IMR-90 (cell line): ENCODE results near the gene GRID1. TPM values are rescaled to one million over a fixed set of nuclear protein-coding genes. Genes with fewer than 3 reads are reported as not detected.

Experiments used
- ATAC-seq: fragments of 200-7000 bp; cut with Tn5 transposase; 2 replicates; pipeline ENCODE4 v1.9.1; 2020; ENCODE audit warnings: low read depth, mild to moderate bottlenecking, moderate library complexity
- BruUV-seq: library from RNA; stranded (reverse); fragments of 400-500 nt; replicated peaks from 2 replicates; lab custom pipeline; 2021; lab: Mats Ljungman, UMichigan
- CTCF ChIA-PET: fragments of 300-600 bp; formaldehyde crosslinking; extraction: SDS; loops from one replicate; lab custom pipeline; 2021; ENCODE audit warnings: antibody characterized with exemption; lab: Yijun Ruan, JAX
- POLR2A ChIA-PET: fragments of 300-600 bp; sonication (Branson Sonifier 250); formaldehyde crosslinking; loops from one replicate; lab custom pipeline; 2022; ENCODE audit warnings: antibody characterized with exemption; ENCODE audit not compliant: unreplicated experiment; lab: Charles Lee
- DNase-seq: peaks from one replicate; pipeline ENCODE4 v3.0.0; 2013
- H2AFZ ChIP-seq: replicated peaks from 2 replicates; pipeline ENCODE3; 2013; ENCODE audit warnings: low read length, mild to moderate bottlenecking; ENCODE audit not compliant: poor library complexity
- H2AK5ac ChIP-seq: 2 replicates; pipeline ENCODE4 v1.6.1; 2013; ENCODE audit warnings: low read depth, low read length, inconsistent platforms
- H2AK9ac ChIP-seq: replicated peaks from 2 replicates; pipeline ENCODE3; 2013; ENCODE audit warnings: mild to moderate bottlenecking, low read depth, low read length, moderate library complexity; ENCODE audit not compliant: poor library complexity
- H2BK120ac ChIP-seq: 2 replicates; pipeline ENCODE4 v1.6.1; 2013; ENCODE audit warnings: low read depth, low read length, inconsistent platforms
- H2BK15ac ChIP-seq: 3 replicates; pipeline ENCODE4 v1.6.1; 2013; ENCODE audit warnings: low read depth, low read length, inconsistent platforms
- H2BK20ac ChIP-seq: 2 replicates; pipeline ENCODE4 v1.6.1; 2013; ENCODE audit warnings: low read depth, mild to moderate bottlenecking, inconsistent platforms, low read length, moderate library complexity
- H2BK5ac ChIP-seq: 2 replicates; pipeline ENCODE4 v1.6.1; 2013; ENCODE audit warnings: mild to moderate bottlenecking, low read depth, low read length, inconsistent platforms; ENCODE audit not compliant: poor library complexity, severe bottlenecking
- H3K14ac ChIP-seq: replicated peaks from 2 replicates; pipeline ENCODE4 v1.6.1; 2013; ENCODE audit warnings: low read depth, low read length, inconsistent platforms
- H3K18ac ChIP-seq: 2 replicates; pipeline ENCODE4 v1.6.1; 2013; ENCODE audit warnings: low read depth, low read length, control low read depth
- H3K23ac ChIP-seq: 2 replicates; pipeline ENCODE4 v1.6.1; 2013; ENCODE audit warnings: low read depth, low read length, inconsistent platforms
- H3K27ac ChIP-seq: 2 replicates; pipeline ENCODE4 v1.5.1; 2013; ENCODE audit warnings: mild to moderate bottlenecking, control low read depth, low read length; ENCODE audit not compliant: insufficient read depth
- H3K27me3 ChIP-seq: 2 replicates; pipeline ENCODE4 v1.6.1; 2013; ENCODE audit warnings: low read length; ENCODE audit not compliant: control insufficient read depth, insufficient read depth
- H3K36me3 ChIP-seq: 2 replicates; pipeline ENCODE4 v1.6.1; 2013; ENCODE audit warnings: low read length, mixed read lengths; ENCODE audit not compliant: control insufficient read depth, insufficient read depth
- H3K4ac ChIP-seq: 2 replicates; pipeline ENCODE4 v1.6.1; 2013; ENCODE audit warnings: low read depth, low read length, inconsistent platforms
- H3K4me1 ChIP-seq: 2 replicates; pipeline ENCODE4 v1.6.1; 2013; ENCODE audit warnings: low read length, mixed read lengths; ENCODE audit not compliant: control insufficient read depth, insufficient read depth
- H3K4me2 ChIP-seq: 2 replicates; pipeline ENCODE4 v1.6.1; 2013; ENCODE audit warnings: low read depth, mild to moderate bottlenecking, control low read depth, low read length, moderate library complexity
- H3K4me3 ChIP-seq: 2 replicates; pipeline ENCODE4 v1.5.1; 2013; ENCODE audit warnings: low read depth, mild to moderate bottlenecking, control low read depth, low read length, moderate library complexity; ENCODE audit not compliant: insufficient read depth
- H3K56ac ChIP-seq: 2 replicates; pipeline ENCODE4 v1.6.1; 2013; ENCODE audit warnings: low read length, inconsistent platforms; ENCODE audit not compliant: insufficient read depth; ENCODE audit errors: extremely low read depth
- H3K79me1 ChIP-seq, 2 experiments: 2 replicates each; pipeline ENCODE4 v1.6.1; 2013; ENCODE audit warnings: low read length in 2 of 2, inconsistent platforms in 1 of 2, low read depth in 1 of 2
- H3K9ac ChIP-seq: 2 replicates; pipeline ENCODE4 v1.6.1; 2013; ENCODE audit warnings: low read depth, low read length, control low read depth
- H3K9me1 ChIP-seq: 2 replicates; pipeline ENCODE4 v1.6.1; 2013; ENCODE audit warnings: low read length, inconsistent platforms; ENCODE audit not compliant: insufficient read depth
- H3K9me3 ChIP-seq: 2 replicates; pipeline ENCODE4 v1.6.1; 2013; ENCODE audit warnings: low read length; ENCODE audit not compliant: control insufficient read depth, insufficient read depth
- H4K20me1 ChIP-seq: 2 replicates; pipeline ENCODE4 v1.6.1; 2013; ENCODE audit warnings: low read length, inconsistent platforms; ENCODE audit not compliant: insufficient read depth
- H4K5ac ChIP-seq: 2 replicates; pipeline ENCODE4 v1.6.1; 2013; ENCODE audit warnings: mild to moderate bottlenecking, low read depth, low read length, control low read depth
- H4K8ac ChIP-seq, 2 experiments: 2 replicates each; pipeline ENCODE4 v1.6.1; 2013; ENCODE audit warnings: low read depth in 2 of 2, low read length in 2 of 2, control low read depth in 1 of 2, inconsistent platforms in 1 of 2
- H4K91ac ChIP-seq: 2 replicates; pipeline ENCODE4 v1.6.1; 2013; ENCODE audit warnings: low read depth, low read length, inconsistent platforms; ENCODE audit not compliant: insufficient read depth
- BHLHE40 ChIP-seq: fragments of 150-350 bp; IDR thresholded peaks from 2 replicates; pipeline ENCODE4 v1.6.1; 2016; ENCODE audit warnings: mild to moderate bottlenecking, low read depth, low read length
- CEBPB ChIP-seq: IDR thresholded peaks from 2 replicates; pipeline ENCODE4 v1.6.1; 2012; ENCODE audit warnings: low read depth, low read length, improper control_type of control experiment
- CHD1 ChIP-seq: IDR thresholded peaks from 2 replicates; pipeline ENCODE4 v1.6.1; 2012; ENCODE audit warnings: low read depth, low read length, improper control_type of control experiment
- CTCF ChIP-seq: conservative IDR thresholded peaks from 2 replicates; pipeline ENCODE4 v1.5.1; 2012; ENCODE audit warnings: mild to moderate bottlenecking, low read depth, low read length, improper control_type of control experiment
- ELK1 ChIP-seq: fragments of 150-350 bp; IDR thresholded peaks from 2 replicates; pipeline ENCODE4 v1.6.1; 2016; ENCODE audit warnings: low read depth, mild to moderate bottlenecking, low read length, moderate library complexity, borderline replicate concordance
- FOS ChIP-seq: fragments of 150-350 bp; IDR thresholded peaks from 2 replicates; pipeline ENCODE4 v1.6.1; 2016; ENCODE audit warnings: low read depth, low read length
- MAFK ChIP-seq: IDR thresholded peaks from 2 replicates; pipeline ENCODE4 v1.6.1; 2012; ENCODE audit warnings: low read depth, low read length, improper control_type of control experiment
- MAZ ChIP-seq: IDR thresholded peaks from 2 replicates; pipeline ENCODE4 v1.6.1; 2012; ENCODE audit warnings: low read depth, mild to moderate bottlenecking, low read length, improper control_type of control experiment, moderate library complexity, borderline replicate concordance
- MXI1 ChIP-seq: IDR thresholded peaks from 2 replicates; pipeline ENCODE4 v1.6.1; 2012; ENCODE audit warnings: low read depth, mild to moderate bottlenecking, low read length, moderate library complexity, borderline replicate concordance
- POLR2A ChIP-seq: IDR thresholded peaks from 2 replicates; pipeline ENCODE4 v1.6.1; 2012; ENCODE audit warnings: mild to moderate bottlenecking, low read depth, low read length
- RAD21 ChIP-seq: IDR thresholded peaks from 2 replicates; pipeline ENCODE4 v1.6.1; 2012; ENCODE audit warnings: low read length, improper control_type of control experiment
- RCOR1 ChIP-seq: IDR thresholded peaks from 2 replicates; pipeline ENCODE4 v1.6.1; 2012; ENCODE audit warnings: mild to moderate bottlenecking, low read length, improper control_type of control experiment; ENCODE audit not compliant: insufficient replicate concordance
- RFX5 ChIP-seq: IDR thresholded peaks from 2 replicates; pipeline ENCODE4 v1.8.0; 2012; ENCODE audit warnings: low read depth, mild to moderate bottlenecking, low read length, moderate library complexity
- SMC3 ChIP-seq: fragments of 150-350 bp; IDR thresholded peaks from 2 replicates; pipeline ENCODE4 v1.6.1; 2016; ENCODE audit warnings: low read depth, mild to moderate bottlenecking, antibody characterized with exemption, low read length, moderate library complexity
- WGBS, 2 experiments: methylation state at CpG; one replicate each; pipeline versions ENCODE4 v1.1.5 to v1.1.7; 2013; ENCODE audit warnings: missing lambda C conversion rate in 2 of 2; ENCODE audit not compliant: insufficient read length in 1 of 2; ENCODE audit errors: extremely low coverage in 2 of 2; 5-methylcytosine and 5-hydroxymethylcytosine counted together
- dilution Hi-C: fragments of 300-500 bp; cut with HindIII; formaldehyde crosslinking; loops from one replicate; pipeline ENCODE4 v1.14.3; 2018; ENCODE audit warnings: low sequenced_read_pairs; ENCODE audit not compliant: unreplicated experiment
- in situ Hi-C: fragments of 300-500 bp; cut with MboI; formaldehyde crosslinking; loops from 3 replicates; pipeline ENCODE4 v1.14.3; 2019; ENCODE audit warnings: low sequenced_read_pairs, inconsistent platforms, mixed read lengths
- intact Hi-C: fragments of 100-400 bp; cut with micrococcal nuclease; formaldehyde crosslinking; loops from 2 replicates; pipeline ENCODE4 v1.10.0; 2022
- polyA plus RNA-seq, 3 experiments: library from polyadenylated mRNA; depleted of rRNA; stranded (reverse); fragments of >200 nt; gene quantifications; 2 replicates each; pipeline ENCODE4 v1.2.3, GENCODE V29; 2012; ENCODE audit warnings: low replicate concordance in 1 of 3
- total RNA-seq: library from RNA; depleted of rRNA; stranded (reverse); fragments of >200 nt; gene quantifications from 2 replicates; pipeline ENCODE4 v1.2.3, GENCODE V29; 2012

GRID1 gene
- total and polyA plus RNA-seq, 2 of the 4 experiments (the other 2 are of a cell fraction), result not detected

- Histone ChIP-seq H3K9me1 (no peaks in the 10 kb centered on the region), H3K14ac (no peak overlapping the region), H3K56ac (no peak overlapping the region), H2AFZ (no peak overlapping the region), H3K4me2 (no peak overlapping the region), H4K8ac (no peak overlapping the region), H4K20me1 (no peaks in the 10 kb centered on the region), H2BK15ac (no peak overlapping the region), H3K18ac (no peak overlapping the region), H3K4ac (no peak overlapping the region), H3K23ac (no peak overlapping the region), H2AK5ac (no peak overlapping the region), H2BK5ac (no peak overlapping the region), H4K5ac (no peak overlapping the region), H3K79me1 (no peaks in the 10 kb centered on the region), H2AK9ac (no peak overlapping the region), H3K9ac (no peak overlapping the region), H3K36me3 (no peaks in the 10 kb centered on the region), H2BK20ac (no peak overlapping the region), H3K9me3 (peaks cover 14% of the 10 kb centered on the region), H3K4me1 (no peaks in the 10 kb centered on the region), H4K91ac (no peak overlapping the region), H2BK120ac (no peak overlapping the region), H3K27ac (no peak overlapping the region), H3K4me3 (no peak overlapping the region), H3K27me3 (no peaks in the 10 kb centered on the region)
- no TSS peak for BruUV-seq
- ATAC-seq (no peak), DNase-seq (no peak)
- intact Hi-C loops (no loop called here), in situ Hi-C loops (no loop called here), dilution Hi-C loops (no loop called here)
- ChIA-PET CTCF (no interaction called here), POLR2A (no interaction called here)
- no CpG with 5 or more reads among the region's 4 CpGs for whole genome bisulfite sequencing, 2 experiments
- no peak for TF ChIP-seq CHD1
- TF ChIP-seq RAD21, result no peak
- TF ChIP-seq CEBPB, result no peak
- TF ChIP-seq FOS, result no peak
- TF ChIP-seq SMC3, result no peak
- no peak for TF ChIP-seq MXI1
- no peak for TF ChIP-seq RCOR1
- TF ChIP-seq POLR2A, result no peak
- TF ChIP-seq MAFK, result no peak
- no peak for TF ChIP-seq ELK1
- TF ChIP-seq RFX5, result no peak
- TF ChIP-seq MAZ, result no peak
- no peak for TF ChIP-seq CTCF
- TF ChIP-seq BHLHE40, result no peak
Observed at GRCh38 chr10:85642421-85643170, 724.0 kb downstream of the GRID1 start.
